A549 (cell line): ENCODE results near the gene FAF1. TPM values are rescaled to one million over a fixed set of nuclear protein-coding genes. Genes with fewer than 3 reads are reported as not detected.
A peak's percentile ranks its signal among the peaks of the same experiment; 100 is the strongest.

ENCODE experiments used
- ATAC-seq, 2 experiments: fragments of 200-7000 bp in 1 of 2; fragments of >200 bp in 1 of 2; cut with Nextera tagmentation in 1 of 2; cut with Tn5 transposase in 1 of 2; 3 replicates each; pipeline versions ENCODE4 v1.8.0 to v1.9.1; 2018 to 2020; ENCODE audit warnings: mild to moderate bottlenecking in 1 of 2, moderate library complexity in 1 of 2
- CTCF ChIA-PET: fragments of 300-600 bp; sonication (Branson Sonifier 250); formaldehyde crosslinking; extraction: SDS; loops from one replicate; lab custom pipeline; 2021; ENCODE audit warnings: antibody characterized with exemption, inconsistent platforms; lab: Yijun Ruan, JAX
- POLR2A ChIA-PET: fragments of 350-600 bp; formaldehyde crosslinking; extraction: SDS; loops from one replicate; lab custom pipeline; 2021; ENCODE audit warnings: antibody characterized with exemption, inconsistent platforms; lab: Yijun Ruan, JAX
- DNase-seq, 2 experiments: peaks; one replicate each; pipeline versions ENCODE4 v3.0.0 to v3.0.0-alpha.2; 2011 to 2016; ENCODE audit warnings: low read depth in 1 of 2, low spot score in 1 of 2
- FAIRE-seq: peaks from 2 replicates; lab custom pipeline; 2011; peaks lifted over from hg19 to GRCh38; lab: Jason Lieb, UNC
- H3K27ac ChIP-seq, 2 experiments: fragments of >200 bp; sonication (Bioruptor Twin); formaldehyde crosslinking; 3 replicates each; pipeline ENCODE4 v1.5.1; 2016 to 2017
- H3K4me1 ChIP-seq: fragments of >200 bp; sonication (Bioruptor Twin); formaldehyde crosslinking; 3 replicates; pipeline ENCODE4 v1.6.1; 2016
- H3K4me2 ChIP-seq: fragments of >200 bp; sonication (Bioruptor Twin); formaldehyde crosslinking; 3 replicates; pipeline ENCODE4 v1.6.1; 2016
- H3K4me3 ChIP-seq: fragments of >200 bp; sonication (Bioruptor Twin); formaldehyde crosslinking; 3 replicates; pipeline ENCODE4 v1.5.1; 2016
- H3K9me3 ChIP-seq: fragments of >200 bp; sonication (Bioruptor Twin); formaldehyde crosslinking; 3 replicates; pipeline ENCODE4 v1.6.1; 2016
- CHD2 ChIP-seq: fragments of 150-350 bp; IDR thresholded peaks from 2 replicates; pipeline ENCODE4 v1.6.1; 2014; ENCODE audit warnings: low read length; ENCODE audit not compliant: partially characterized antibody
- JUN ChIP-seq, 2 experiments: fragments of >200 bp; sonication (Bioruptor Twin); formaldehyde crosslinking; IDR thresholded peaks; 2 replicates in 1 of 2; 3 replicates in 1 of 2; pipeline ENCODE4 v1.6.1; 2016 to 2017
- PHF8 ChIP-seq: fragments of 200-600 bp; sonication (generic); IDR thresholded peaks from 2 replicates; pipeline ENCODE4 v1.6.1; 2016; ENCODE audit warnings: low read depth, mild to moderate bottlenecking, antibody characterized with exemption, moderate library complexity, borderline replicate concordance
- POLR2A ChIP-seq: IDR thresholded peaks from 2 replicates; pipeline ENCODE4 v1.6.1; 2012; ENCODE audit warnings: mild to moderate bottlenecking, low read length
- RAD21 ChIP-seq, 2 experiments: fragments of >200 bp in 1 of 2; sonication (Bioruptor Twin) in 1 of 2; formaldehyde crosslinking in 1 of 2; IDR thresholded peaks in 1 of 2; conservative IDR thresholded peaks in 1 of 2; 2 replicates in 1 of 2; 3 replicates in 1 of 2; pipeline ENCODE4 v1.6.1; 2012 to 2018; ENCODE audit warnings: inconsistent platforms in 1 of 2
- RNF2 ChIP-seq: fragments of 200-600 bp; sonication (generic); IDR thresholded peaks from 2 replicates; pipeline ENCODE4 v1.6.1; 2016; ENCODE audit warnings: low read depth, mild to moderate bottlenecking, antibody characterized with exemption, moderate library complexity, borderline replicate concordance
- SMC3 ChIP-seq: fragments of >200 bp; sonication (Bioruptor Twin); formaldehyde crosslinking; IDR thresholded peaks from 3 replicates; pipeline ENCODE4 v1.6.1; 2018; ENCODE audit warnings: inconsistent platforms
- SREBF2 ChIP-seq: fragments of 450-650 bp; IDR thresholded peaks from 2 replicates; pipeline ENCODE4 v1.6.1; 2014; ENCODE audit warnings: mild to moderate bottlenecking, moderate library complexity
- TP53 ChIP-seq: fragments of 250-450 bp; sonication (Bioruptor Pico); IDR thresholded peaks from 2 replicates; pipeline ENCODE4 v1.5.0; 2021; ENCODE audit warnings: mild to moderate bottlenecking, moderate library complexity
- ZC3H11A ChIP-seq: fragments of 450-650 bp; IDR thresholded peaks from 2 replicates; pipeline ENCODE4 v1.6.1; 2014; ENCODE audit warnings: antibody characterized with exemption, mild to moderate bottlenecking
- WGBS: methylation state at CpG from one replicate; pipeline ENCODE4 v1.1.6; 2017; ENCODE audit errors: missing lambda C conversion rate; 5-methylcytosine and 5-hydroxymethylcytosine counted together
- polyA plus RNA-seq, 4 experiments: library from polyadenylated mRNA; depleted of rRNA in 3 of 4; stranded (reverse); fragments of >200 nt; fragmentation: RNase III in 1 of 4; extraction: RNeasy Plus Mini Kit Qiagen cat#74134 plus additional on column Dnase treatment in 1 of 4; gene quantifications; 2 replicates in 3 of 4; 3 replicates in 1 of 4; pipeline ENCODE4 v1.2.3, GENCODE V29; 2011 to 2017
- TF ChIP-seq, protein P1 (sequence below): fragments of 200-600 bp; sonication (generic); IDR thresholded peaks from 2 replicates; pipeline ENCODE4 v1.6.1; 2016; ENCODE audit warnings: antibody characterized with exemption, mild to moderate bottlenecking, moderate library complexity
- TF ChIP-seq, protein P2 (sequence below): fragments of >200 bp; sonication (Bioruptor Twin); formaldehyde crosslinking; IDR thresholded peaks from 3 replicates; pipeline ENCODE4 v1.6.1; 2016
- TF ChIP-seq, protein P3 (sequence below): IDR thresholded peaks from 2 replicates; pipeline ENCODE4 v1.6.1; 2012
- TF ChIP-seq, protein P4 (sequence below): IDR thresholded peaks from 2 replicates; pipeline ENCODE4 v1.6.1; 2012; ENCODE audit warnings: low read depth, borderline replicate concordance

The FAF1 gene
- polyA plus RNA-seq, 2 of the 4 experiments (the other 2 are of a cell fraction), result 31.7 to 46.2 TPM

- WGBS, result under 1% methylated on average over 23 of the region's 70 CpGs
- TF ChIP-seq, protein P1, sequence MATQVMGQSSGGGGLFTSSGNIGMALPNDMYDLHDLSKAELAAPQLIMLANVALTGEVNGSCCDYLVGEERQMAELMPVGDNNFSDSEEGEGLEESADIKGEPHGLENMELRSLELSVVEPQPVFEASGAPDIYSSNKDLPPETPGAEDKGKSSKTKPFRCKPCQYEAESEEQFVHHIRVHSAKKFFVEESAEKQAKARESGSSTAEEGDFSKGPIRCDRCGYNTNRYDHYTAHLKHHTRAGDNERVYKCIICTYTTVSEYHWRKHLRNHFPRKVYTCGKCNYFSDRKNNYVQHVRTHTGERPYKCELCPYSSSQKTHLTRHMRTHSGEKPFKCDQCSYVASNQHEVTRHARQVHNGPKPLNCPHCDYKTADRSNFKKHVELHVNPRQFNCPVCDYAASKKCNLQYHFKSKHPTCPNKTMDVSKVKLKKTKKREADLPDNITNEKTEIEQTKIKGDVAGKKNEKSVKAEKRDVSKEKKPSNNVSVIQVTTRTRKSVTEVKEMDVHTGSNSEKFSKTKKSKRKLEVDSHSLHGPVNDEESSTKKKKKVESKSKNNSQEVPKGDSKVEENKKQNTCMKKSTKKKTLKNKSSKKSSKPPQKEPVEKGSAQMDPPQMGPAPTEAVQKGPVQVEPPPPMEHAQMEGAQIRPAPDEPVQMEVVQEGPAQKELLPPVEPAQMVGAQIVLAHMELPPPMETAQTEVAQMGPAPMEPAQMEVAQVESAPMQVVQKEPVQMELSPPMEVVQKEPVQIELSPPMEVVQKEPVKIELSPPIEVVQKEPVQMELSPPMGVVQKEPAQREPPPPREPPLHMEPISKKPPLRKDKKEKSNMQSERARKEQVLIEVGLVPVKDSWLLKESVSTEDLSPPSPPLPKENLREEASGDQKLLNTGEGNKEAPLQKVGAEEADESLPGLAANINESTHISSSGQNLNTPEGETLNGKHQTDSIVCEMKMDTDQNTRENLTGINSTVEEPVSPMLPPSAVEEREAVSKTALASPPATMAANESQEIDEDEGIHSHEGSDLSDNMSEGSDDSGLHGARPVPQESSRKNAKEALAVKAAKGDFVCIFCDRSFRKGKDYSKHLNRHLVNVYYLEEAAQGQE, result 0 out of 2 replicates have a peak, but pooled peaks have one; percentile 37
- TF ChIP-seq, protein P2, sequence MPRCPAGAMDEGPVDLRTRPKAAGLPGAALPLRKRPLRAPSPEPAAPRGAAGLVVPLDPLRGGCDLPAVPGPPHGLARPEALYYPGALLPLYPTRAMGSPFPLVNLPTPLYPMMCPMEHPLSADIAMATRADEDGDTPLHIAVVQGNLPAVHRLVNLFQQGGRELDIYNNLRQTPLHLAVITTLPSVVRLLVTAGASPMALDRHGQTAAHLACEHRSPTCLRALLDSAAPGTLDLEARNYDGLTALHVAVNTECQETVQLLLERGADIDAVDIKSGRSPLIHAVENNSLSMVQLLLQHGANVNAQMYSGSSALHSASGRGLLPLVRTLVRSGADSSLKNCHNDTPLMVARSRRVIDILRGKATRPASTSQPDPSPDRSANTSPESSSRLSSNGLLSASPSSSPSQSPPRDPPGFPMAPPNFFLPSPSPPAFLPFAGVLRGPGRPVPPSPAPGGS, result 0 out of 3 replicates have a peak, but pooled peaks have one; percentile 25
- TF ChIP-seq, protein P3, sequence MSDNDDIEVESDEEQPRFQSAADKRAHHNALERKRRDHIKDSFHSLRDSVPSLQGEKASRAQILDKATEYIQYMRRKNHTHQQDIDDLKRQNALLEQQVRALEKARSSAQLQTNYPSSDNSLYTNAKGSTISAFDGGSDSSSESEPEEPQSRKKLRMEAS, result peak; percentile 78
- TF ChIP-seq ZC3H11A, result no peak
- peak; percentile 42 for TF ChIP-seq POLR2A
- 0 out of 2 replicates have a peak, but pooled peaks have one; percentile 42 for TF ChIP-seq PHF8
- TF ChIP-seq, protein P4, sequence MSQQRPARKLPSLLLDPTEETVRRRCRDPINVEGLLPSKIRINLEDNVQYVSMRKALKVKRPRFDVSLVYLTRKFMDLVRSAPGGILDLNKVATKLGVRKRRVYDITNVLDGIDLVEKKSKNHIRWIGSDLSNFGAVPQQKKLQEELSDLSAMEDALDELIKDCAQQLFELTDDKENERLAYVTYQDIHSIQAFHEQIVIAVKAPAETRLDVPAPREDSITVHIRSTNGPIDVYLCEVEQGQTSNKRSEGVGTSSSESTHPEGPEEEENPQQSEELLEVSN, result peak; percentile 77; the same call in 1 of the 2 replicates
- peak in 1 of 2 experiments; percentile 65; a peak in 1 of 5 replicates for TF ChIP-seq JUN (IDR thresholded peaks at IDR 0.05)
- no peak for TF ChIP-seq RNF2
- peak; percentile 38; the same call in 1 of the 2 replicates for TF ChIP-seq TP53
- TF ChIP-seq SREBF2, result no peak
- 0 out of 5 replicates have a peak, but pooled peaks of 1 of the 2 experiments have one; percentile 26 for TF ChIP-seq RAD21 (conservative IDR thresholded peaks at IDR 0.05 in 1 of 2, IDR thresholded peaks at IDR 0.05 in 1 of 2)
- TF ChIP-seq SMC3, result no peak
- TF ChIP-seq, all 56 proteins: peak for 9
- H3K9me3 ChIP-seq, result no peaks in the 10 kb centered on the region
- peak overlapping the region; percentile 84 for H3K4me2 ChIP-seq
- DNase-seq, result peak; percentile 57 to 91
- ATAC-seq, result peak; percentile 79 to 88
- ChIA-PET POLR2A (interaction anchor here (1.2 to 3.2 kb wide), 4 partner anchors 9 to 267 kb away, joined by 3 to 29 read pairs (median 10); partner anchors contain the start of gene FAF1), CTCF (interaction anchor here (0.9 to 2.3 kb wide), 6 partner anchors 8 to 69 kb away, joined by 3 to 9 read pairs (median 5); partner anchors contain the start of gene FAF1)
- no peak for FAIRE-seq
- H3K27ac ChIP-seq, result peak overlapping the region; percentile 99
- H3K4me1 ChIP-seq, result peaks cover 8% of the 10 kb centered on the region; the same call in 2 of the 3 replicates
- H3K4me3 ChIP-seq, result peak overlapping the region; percentile 90
Observed at GRCh38 chr1:50968158-50968820, 8.2 kb upstream of the FAF1 start.

- H3K27ac ChIP-seq, result peak overlapping the region; percentile 99
- POLR2A ChIA-PET, result interaction anchor here (1.2 to 3.2 kb wide), 3 partner anchors 8 to 38 kb away, joined by 6 to 29 read pairs (median 15); partner anchors contain the start of gene FAF1
- peak overlapping the region; percentile 84 for H3K4me2 ChIP-seq
- CTCF ChIA-PET, result interaction anchor here (1.3 to 2.1 kb wide), 3 partner anchors 9 to 11 kb away, joined by 4 to 8 read pairs (median 6); no protein-coding TSS in a partner anchor
- peaks cover 8% of the 10 kb centered on the region; the same call in 2 of the 3 replicates for H3K4me1 ChIP-seq
- no peak for ATAC-seq
- DNase-seq, result no peak
- no peak for FAIRE-seq
- no peaks in the 10 kb centered on the region for H3K9me3 ChIP-seq
- WGBS, result 2% methylated on average over 14 of the region's 17 CpGs
- no peak for TF ChIP-seq CHD2
- TF ChIP-seq, protein P3, result peak; percentile 86; the same call in 1 of the 2 replicates
- H3K4me3 ChIP-seq, result peak overlapping the region; percentile 90
Observed at GRCh38 chr1:50967416-50968157, 7.5 kb upstream of the FAF1 start.
